Measurements from ENCODE around the gene WIF1.

The WIF1 gene

DNA sequence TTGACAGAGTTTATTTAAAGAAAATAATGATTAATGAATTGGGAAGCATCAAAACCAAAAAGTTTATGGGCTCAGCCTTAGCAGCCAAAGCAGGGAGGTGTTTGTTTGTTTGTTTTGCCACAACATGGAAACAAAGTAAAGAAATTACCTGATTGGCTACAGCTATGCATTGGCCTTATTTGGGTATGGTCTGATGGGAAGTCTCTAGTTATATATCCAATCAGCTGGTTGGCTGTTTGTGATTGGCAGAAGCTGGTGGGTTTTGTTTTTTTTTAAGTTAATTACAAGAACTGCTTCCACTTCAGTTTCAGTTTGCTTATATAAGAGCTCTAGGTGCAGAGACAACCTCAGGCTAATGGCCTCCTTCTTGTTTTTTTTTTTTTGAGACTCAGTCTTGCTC, 43.7 kb upstream of the WIF1 start:
- no peak overlapping the region for H3K4me2 ChIP-seq (ENCODE audit: low read length)
- no peak overlapping the region for H3K4me3 ChIP-seq (ENCODE audit: low read depth, low read length)
- H3K36me3 ChIP-seq (ENCODE audit: control insufficient read depth, insufficient read depth, low read length): no peaks in the 10 kb centered on the region
- no peak overlapping the region for H3K27ac ChIP-seq
- H3K27me3 ChIP-seq (ENCODE audit: control insufficient read depth, insufficient read depth, low read length): no peaks in the 10 kb centered on the region
- H3K9ac ChIP-seq: no peak overlapping the region
- no peaks in the 10 kb centered on the region for H3K9me3 ChIP-seq (ENCODE audit: control insufficient read depth, low read length)
- TF ChIP-seq, protein P1, sequence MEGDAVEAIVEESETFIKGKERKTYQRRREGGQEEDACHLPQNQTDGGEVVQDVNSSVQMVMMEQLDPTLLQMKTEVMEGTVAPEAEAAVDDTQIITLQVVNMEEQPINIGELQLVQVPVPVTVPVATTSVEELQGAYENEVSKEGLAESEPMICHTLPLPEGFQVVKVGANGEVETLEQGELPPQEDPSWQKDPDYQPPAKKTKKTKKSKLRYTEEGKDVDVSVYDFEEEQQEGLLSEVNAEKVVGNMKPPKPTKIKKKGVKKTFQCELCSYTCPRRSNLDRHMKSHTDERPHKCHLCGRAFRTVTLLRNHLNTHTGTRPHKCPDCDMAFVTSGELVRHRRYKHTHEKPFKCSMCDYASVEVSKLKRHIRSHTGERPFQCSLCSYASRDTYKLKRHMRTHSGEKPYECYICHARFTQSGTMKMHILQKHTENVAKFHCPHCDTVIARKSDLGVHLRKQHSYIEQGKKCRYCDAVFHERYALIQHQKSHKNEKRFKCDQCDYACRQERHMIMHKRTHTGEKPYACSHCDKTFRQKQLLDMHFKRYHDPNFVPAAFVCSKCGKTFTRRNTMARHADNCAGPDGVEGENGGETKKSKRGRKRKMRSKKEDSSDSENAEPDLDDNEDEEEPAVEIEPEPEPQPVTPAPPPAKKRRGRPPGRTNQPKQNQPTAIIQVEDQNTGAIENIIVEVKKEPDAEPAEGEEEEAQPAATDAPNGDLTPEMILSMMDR (IDR thresholded peaks at IDR 0.05): no peak
- H3K4me1 ChIP-seq: no peaks in the 10 kb centered on the region
- no peak overlapping the region for H2AFZ ChIP-seq
- no peaks in the 10 kb centered on the region for H3K79me2 ChIP-seq

- H2AFZ ChIP-seq: no peak overlapping the region
- H3K27ac ChIP-seq: no peak overlapping the region
- H3K9me3 ChIP-seq (ENCODE audit: control insufficient read depth, low read length): no peaks in the 10 kb centered on the region
- H3K4me3 ChIP-seq (ENCODE audit: low read depth, low read length): no peak overlapping the region
- H3K9ac ChIP-seq: no peak overlapping the region
- TF ChIP-seq, protein P1 (IDR thresholded peaks at IDR 0.05): no peak
- no peaks in the 10 kb centered on the region for H3K79me2 ChIP-seq
- H3K36me3 ChIP-seq (ENCODE audit: control insufficient read depth, insufficient read depth, low read length): no peaks in the 10 kb centered on the region
- no peak overlapping the region for H3K4me2 ChIP-seq (ENCODE audit: low read length)
- H3K27me3 ChIP-seq (ENCODE audit: control insufficient read depth, insufficient read depth, low read length): no peaks in the 10 kb centered on the region
- no peaks in the 10 kb centered on the region for H3K4me1 ChIP-seq
Measured at GRCh38 chr12:65164244-65164643, 43.1 kb upstream of the WIF1 start.

DNA sequence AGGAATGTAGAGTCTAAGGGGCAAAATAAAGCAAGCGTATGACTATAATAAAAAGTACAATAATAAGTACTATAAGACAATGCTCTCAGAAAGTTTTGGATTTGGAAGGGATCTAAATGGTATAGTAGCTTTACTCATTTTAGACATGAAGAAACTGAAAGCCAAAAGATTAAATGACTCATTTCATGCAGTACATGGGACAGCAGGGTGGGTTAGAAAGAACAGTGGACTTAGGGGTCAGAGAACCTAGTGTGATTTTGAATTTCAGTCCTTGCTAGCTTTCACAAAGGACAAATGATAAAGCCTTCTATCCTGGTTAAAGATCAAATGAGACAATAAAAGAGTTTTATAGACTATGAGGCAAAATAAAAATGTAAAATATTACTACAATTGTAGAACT, 41.5 kb upstream of the WIF1 start:
- Histone ChIP-seq H3K9ac (no peak overlapping the region), H3K79me2 (no peaks in the 10 kb centered on the region), H3K27me3 (ENCODE audit: control insufficient read depth, insufficient read depth, low read length) (no peaks in the 10 kb centered on the region), H3K27ac (no peak overlapping the region), H3K36me3 (ENCODE audit: control insufficient read depth, insufficient read depth, low read length) (no peaks in the 10 kb centered on the region), H3K4me1 (no peaks in the 10 kb centered on the region), H3K4me2 (ENCODE audit: low read length) (no peak overlapping the region), H2AFZ (no peak overlapping the region), H3K4me3 (ENCODE audit: low read depth, low read length) (no peak overlapping the region), H3K9me3 (ENCODE audit: control insufficient read depth, low read length) (no peaks in the 10 kb centered on the region)
- TF ChIP-seq, protein P1 (IDR thresholded peaks at IDR 0.05): no peak

- Histone ChIP-seq H3K9me3 (ENCODE audit: control insufficient read depth, low read length) (no peaks in the 10 kb centered on the region), H3K4me3 (ENCODE audit: low read depth, low read length) (no peak overlapping the region), H3K9ac (no peak overlapping the region), H3K36me3 (ENCODE audit: control insufficient read depth, insufficient read depth, low read length) (no peaks in the 10 kb centered on the region), H2AFZ (no peak overlapping the region), H3K27ac (no peak overlapping the region), H3K4me1 (no peaks in the 10 kb centered on the region), H3K4me2 (ENCODE audit: low read length) (no peak overlapping the region), H3K27me3 (ENCODE audit: control insufficient read depth, insufficient read depth, low read length) (no peaks in the 10 kb centered on the region), H3K79me2 (no peaks in the 10 kb centered on the region)
- TF ChIP-seq, protein P1 (IDR thresholded peaks at IDR 0.05): no peak
Measured at GRCh38 chr12:65157091-65157490, 36.0 kb upstream of the WIF1 start.

GRCh38 chr12:65156366-65156841, 35.3 kb upstream of the WIF1 start:
- Histone ChIP-seq H3K9ac (no peak overlapping the region), H3K4me1 (no peaks in the 10 kb centered on the region), H3K9me3 (ENCODE audit: control insufficient read depth, low read length) (no peaks in the 10 kb centered on the region), H3K4me3 (ENCODE audit: low read depth, low read length) (no peak overlapping the region), H3K4me2 (ENCODE audit: low read length) (no peak overlapping the region), H3K79me2 (no peaks in the 10 kb centered on the region), H3K36me3 (ENCODE audit: control insufficient read depth, insufficient read depth, low read length) (no peaks in the 10 kb centered on the region), H3K27ac (no peak overlapping the region), H2AFZ (no peak overlapping the region), H3K27me3 (ENCODE audit: control insufficient read depth, insufficient read depth, low read length) (no peaks in the 10 kb centered on the region)
- TF ChIP-seq, protein P1 (IDR thresholded peaks at IDR 0.05): no peak
